Myometrial cell (primary cell): Measurements from ENCODE around the gene PINLYP. TPM values are rescaled to one million over a fixed set of nuclear protein-coding genes. Genes with fewer than 3 reads are reported as not detected.

Experiments
- total RNA-seq: library from RNA; depleted of rRNA; stranded (reverse); fragments of >200 nt; gene quantifications from 2 replicates; pipeline ENCODE4 v1.2.3, GENCODE V29; 2015

Gene PINLYP
- 11.3 and 19.6 TPM in 2 replicates for total RNA-seq

GRCh38 chr19:43575156-43575950 lies at the start of gene PINLYP, which contains the start of gene XRCC1:
Gene PINLYP (plus strand): TSS chr19:43575801. CDS start chr19:43577192, 1,391 bp downstream.
Gene XRCC1 (minus strand): TSS chr19:43575527. CDS start chr19:43575458, 69 bp downstream.

GRCh38 chr19:43526884-43527859 lies 48.4 kb upstream of the PINLYP start, which contains the start of gene ETHE1:
Gene ETHE1 (minus strand): TSS chr19:43527201. CDS start chr19:43527177, 24 bp downstream.

GRCh38 chr19:43532962-43533545 lies 42.5 kb upstream of the PINLYP start, which contains the start of gene ZNF575:
Gene ZNF575 (plus strand): TSS chr19:43533188. CDS start chr19:43534423, 1,235 bp downstream.

GRCh38 chr19:43595999-43596841 lies 20.6 kb downstream of the PINLYP start, which contains the start of the genes IRGQ and ZNF576:
Gene IRGQ (minus strand): TSS chr19:43596134. CDS start chr19:43595338, 796 bp downstream.
Gene ZNF576 (plus strand): TSS chr19:43596595. CDS start chr19:43597109, 514 bp downstream.

GRCh38 chr19:43611788-43612187 lies 36.2 kb downstream of the PINLYP start, which contains the start of gene SRRM5:
Gene SRRM5 (plus strand): TSS chr19:43612088. CDS start chr19:43612122, 34 bp downstream.

GRCh38 chr19:43619262-43620060 lies 43.9 kb downstream of the PINLYP start, which contains the start of gene ZNF428:
Gene ZNF428 (minus strand): TSS chr19:43619629. CDS start chr19:43614304, 5,325 bp downstream.

Other genes with a start within 250 kb of the PINLYP start
- gene CD177, start 222.1 kb upstream of the PINLYP start, total RNA-seq, result 0.29 TPM in 1 of 2 replicates, not detected in the other
- not detected in 2 replicates for gene TEX101, start 160.9 kb upstream of the PINLYP start, total RNA-seq
- 0.18 TPM in 1 of 2 replicates, not detected in the other for gene LYPD3, start 110.2 kb upstream of the PINLYP start, total RNA-seq
- gene PHLDB3, start 71.1 kb upstream of the PINLYP start, total RNA-seq, result 4.0 and 15.2 TPM in 2 replicates
- 74.8 and 85.9 TPM in 2 replicates for gene ETHE1, start 48.6 kb upstream of the PINLYP start, total RNA-seq
- not detected in 2 replicates for gene ZNF575, start 42.6 kb upstream of the PINLYP start, total RNA-seq
- gene XRCC1, start 274 bp upstream of the PINLYP start, total RNA-seq, result 42.4 and 50.7 TPM in 2 replicates
- 5.2 and 7.4 TPM in 2 replicates for gene IRGQ, start 20.3 kb downstream of the PINLYP start, total RNA-seq
- 9.6 and 14.1 TPM in 2 replicates for gene ZNF576, start 20.8 kb downstream of the PINLYP start, total RNA-seq
- not detected in 2 replicates for gene SRRM5, start 36.3 kb downstream of the PINLYP start, total RNA-seq
- gene ZNF428, start 43.8 kb downstream of the PINLYP start, total RNA-seq, result 27.7 and 40.1 TPM in 2 replicates
- gene CADM4, start 64.0 kb downstream of the PINLYP start, total RNA-seq, result 2.6 and 3.5 TPM in 2 replicates
- 125 and 126 TPM in 2 replicates for gene PLAUR, start 94.4 kb downstream of the PINLYP start, total RNA-seq
- not detected in 2 replicates for gene IRGC, start 140.3 kb downstream of the PINLYP start, total RNA-seq
- gene SMG9, start 179.2 kb downstream of the PINLYP start, total RNA-seq, result 10.6 and 12.4 TPM in 2 replicates
- 0.89 and 1.7 TPM in 2 replicates for gene KCNN4, start 205.2 kb downstream of the PINLYP start, total RNA-seq
- gene LYPD5, start 226.6 kb downstream of the PINLYP start, total RNA-seq, result not detected in 2 replicates